SU-DHL-6 (cell line): ENCODE results near the gene B4GALT5.

Experiments
- H2AFZ ChIP-seq: fragments of 200-600 bp; sonication (generic); 2 replicates; pipeline ENCODE4 v1.6.1; 2014; ENCODE audit warnings: low read depth, mild to moderate bottlenecking, moderate library complexity, mixed read lengths, antibody characterized with exemption, low read length; ENCODE audit not compliant: severe bottlenecking
- H3F3A ChIP-seq: fragments of 200-600 bp; shearing (Covaris generic); 2 replicates; pipeline ENCODE4 v1.6.0; 2016; ENCODE audit warnings: antibody characterized with exemption, mild to moderate bottlenecking; ENCODE audit not compliant: insufficient read depth
- H3K27ac ChIP-seq: fragments of 200-600 bp; sonication (generic); 2 replicates; pipeline ENCODE4 v1.5.1; 2016; ENCODE audit warnings: low read depth, mild to moderate bottlenecking, low read length, moderate library complexity, mixed read lengths
- H3K27me3 ChIP-seq: fragments of 200-600 bp; sonication (generic), shearing (Covaris generic); 2 replicates; pipeline ENCODE4 v1.6.0; 2014; ENCODE audit warnings: mild to moderate bottlenecking, low read length
- H3K36me3 ChIP-seq: fragments of 200-600 bp; sonication (generic); 2 replicates; pipeline ENCODE4 v1.6.1; 2014; ENCODE audit warnings: mild to moderate bottlenecking, low read length, mixed read lengths
- H3K4me2 ChIP-seq: fragments of 300-600, 200-600 bp; shearing (Covaris generic), sonication (generic); 2 replicates; pipeline ENCODE4 v1.6.0; 2014; ENCODE audit warnings: low read length, low read depth, mild to moderate bottlenecking; ENCODE audit not compliant: poor library complexity, severe bottlenecking
- H3K4me3 ChIP-seq: fragments of 200-600 bp; sonication (generic); 2 replicates; pipeline ENCODE4 v1.5.1; 2014; ENCODE audit warnings: antibody characterized with exemption, low read length, mild to moderate bottlenecking, mixed read lengths; ENCODE audit not compliant: insufficient read depth, poor library complexity, severe bottlenecking
- H3K79me2 ChIP-seq: fragments of 200-600 bp; sonication (generic); 2 replicates; pipeline ENCODE4 v1.6.1; 2014; ENCODE audit warnings: mild to moderate bottlenecking, low read length, moderate library complexity; ENCODE audit not compliant: insufficient read depth
- H3K9ac ChIP-seq: fragments of 200-600 bp; sonication (generic); 2 replicates; pipeline ENCODE4 v1.7.0; 2014; ENCODE audit warnings: mild to moderate bottlenecking, low read length
- H3K9me2 ChIP-seq: fragments of 200-600 bp; sonication (generic); replicated peaks from 2 replicates; pipeline ENCODE4 v1.6.1; 2014; ENCODE audit warnings: low read length; ENCODE audit not compliant: insufficient read depth
- H3K9me3 ChIP-seq: fragments of 200-600 bp; sonication (generic); 2 replicates; pipeline ENCODE4 v1.6.1; 2014; ENCODE audit warnings: low read length, mixed read lengths; ENCODE audit not compliant: insufficient read depth
- H4K20me1 ChIP-seq: fragments of 200-600 bp; sonication (generic); 2 replicates; pipeline ENCODE4 v1.6.1; 2014; ENCODE audit warnings: low read depth, mild to moderate bottlenecking, antibody characterized with exemption, low read length, moderate library complexity, mixed read lengths
- EZH2phosphoT487 ChIP-seq: fragments of 200-600 bp; sonication (generic), shearing (Covaris generic); conservative IDR thresholded peaks from 2 replicates; pipeline ENCODE4 v1.6.1; 2018; ENCODE audit warnings: mild to moderate bottlenecking, antibody characterized with exemption, low read length, moderate library complexity, mixed read lengths
- TF ChIP-seq, protein P1 (sequence below): fragments of 200-600 bp; sonication (generic); IDR thresholded peaks from one replicate; pipeline ENCODE4 v1.5.1; 2017; ENCODE audit warnings: antibody characterized with exemption, mild to moderate bottlenecking, low read length, moderate library complexity; ENCODE audit not compliant: insufficient read depth, poor library complexity, severe bottlenecking

Gene B4GALT5

DNA sequence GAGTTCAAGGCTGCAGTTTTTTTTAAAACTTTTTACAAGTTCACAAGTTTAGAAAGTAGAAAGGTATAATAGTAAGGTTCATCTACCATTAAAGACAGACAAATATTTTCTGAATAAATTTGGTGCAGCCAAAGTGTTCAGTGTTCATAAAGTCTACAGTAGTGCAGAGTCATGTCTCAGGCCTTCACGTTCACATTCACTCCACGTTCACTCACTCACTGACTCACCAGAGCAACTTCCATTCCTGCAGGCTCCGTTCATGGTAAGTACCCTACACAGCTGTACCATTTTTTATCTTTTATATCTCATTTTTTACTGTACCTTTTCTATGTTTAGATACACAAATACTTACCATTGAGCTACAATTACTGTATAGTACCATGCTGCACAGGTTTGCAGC lies 67.6 kb downstream of the B4GALT5 start:
- no peaks in the 10 kb centered on the region for H3K9me2 ChIP-seq
- no peaks in the 10 kb centered on the region for H4K20me1 ChIP-seq

DNA sequence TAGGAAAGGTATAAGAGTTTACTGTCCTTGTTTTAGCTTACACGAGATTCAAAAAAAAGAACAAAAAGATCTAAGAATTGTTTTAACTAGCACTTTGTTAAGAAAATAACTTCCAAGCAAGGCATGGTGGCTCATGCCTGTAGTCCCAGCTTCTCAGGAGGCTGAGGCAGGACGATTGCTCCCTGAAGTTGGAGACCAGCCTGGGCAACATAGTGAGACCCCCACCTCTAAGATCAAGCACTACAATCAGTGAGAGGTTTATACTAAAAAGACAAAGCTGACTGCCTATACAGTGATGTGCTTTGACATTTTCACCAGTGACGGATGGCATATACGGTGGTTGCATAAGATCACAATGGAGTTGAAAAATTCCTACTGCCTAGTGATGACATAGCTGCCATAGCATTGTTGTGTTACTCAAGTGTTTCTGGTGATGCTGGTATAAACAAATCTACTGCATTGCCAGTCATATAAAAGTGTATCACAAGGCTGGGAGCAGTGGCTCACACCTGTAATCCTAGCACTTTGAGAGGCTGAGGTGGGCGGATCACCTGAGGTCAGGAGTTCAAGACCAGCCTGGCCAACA lies 68.6 kb downstream of the B4GALT5 start:
- peaks cover 66% of the 10 kb centered on the region for H3K36me3 ChIP-seq
- H3K9ac ChIP-seq, result no peak overlapping the region

More for the DNA sequence above, 67.6 kb downstream of the B4GALT5 start:
- no peak for TF ChIP-seq EZH2phosphoT487
- TF ChIP-seq, protein P1, sequence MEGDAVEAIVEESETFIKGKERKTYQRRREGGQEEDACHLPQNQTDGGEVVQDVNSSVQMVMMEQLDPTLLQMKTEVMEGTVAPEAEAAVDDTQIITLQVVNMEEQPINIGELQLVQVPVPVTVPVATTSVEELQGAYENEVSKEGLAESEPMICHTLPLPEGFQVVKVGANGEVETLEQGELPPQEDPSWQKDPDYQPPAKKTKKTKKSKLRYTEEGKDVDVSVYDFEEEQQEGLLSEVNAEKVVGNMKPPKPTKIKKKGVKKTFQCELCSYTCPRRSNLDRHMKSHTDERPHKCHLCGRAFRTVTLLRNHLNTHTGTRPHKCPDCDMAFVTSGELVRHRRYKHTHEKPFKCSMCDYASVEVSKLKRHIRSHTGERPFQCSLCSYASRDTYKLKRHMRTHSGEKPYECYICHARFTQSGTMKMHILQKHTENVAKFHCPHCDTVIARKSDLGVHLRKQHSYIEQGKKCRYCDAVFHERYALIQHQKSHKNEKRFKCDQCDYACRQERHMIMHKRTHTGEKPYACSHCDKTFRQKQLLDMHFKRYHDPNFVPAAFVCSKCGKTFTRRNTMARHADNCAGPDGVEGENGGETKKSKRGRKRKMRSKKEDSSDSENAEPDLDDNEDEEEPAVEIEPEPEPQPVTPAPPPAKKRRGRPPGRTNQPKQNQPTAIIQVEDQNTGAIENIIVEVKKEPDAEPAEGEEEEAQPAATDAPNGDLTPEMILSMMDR, result no peak
- Histone ChIP-seq H2AFZ (no peak overlapping the region), H3K4me2 (no peak overlapping the region), H3F3A (peaks cover 22% of the 10 kb centered on the region), H3K27me3 (no peaks in the 10 kb centered on the region), H3K4me3 (no peak overlapping the region), H3K79me2 (peaks cover 20% of the 10 kb centered on the region), H3K9me3 (no peaks in the 10 kb centered on the region), H3K9ac (no peak overlapping the region), H3K27ac (no peak overlapping the region), H3K36me3 (peaks cover 67% of the 10 kb centered on the region)

DNA sequence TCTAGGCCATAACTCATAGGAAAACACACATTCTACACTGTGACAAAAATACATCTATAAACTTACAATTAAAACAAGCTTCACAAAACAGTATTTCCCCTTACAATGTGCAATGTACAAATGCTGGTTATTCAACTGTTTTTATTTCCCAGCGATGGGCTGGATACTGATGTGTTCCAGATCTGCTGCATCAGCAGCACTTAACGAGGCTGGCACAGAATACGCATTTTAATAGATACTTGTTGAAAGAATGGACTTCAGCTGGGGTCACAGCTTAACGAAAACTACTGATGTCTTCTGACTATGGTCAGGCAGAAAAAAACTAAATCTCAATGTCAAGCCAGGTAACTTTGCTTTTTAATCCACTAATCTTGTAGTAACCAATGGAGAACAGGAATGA lies 70.9 kb downstream of the B4GALT5 start:
- no peaks in the 10 kb centered on the region for H3K27me3 ChIP-seq
- no peak overlapping the region for H3K4me3 ChIP-seq
- H3K27ac ChIP-seq, result no peak overlapping the region
- H3F3A ChIP-seq, result peaks cover 45% of the 10 kb centered on the region
- no peaks in the 10 kb centered on the region for H3K79me2 ChIP-seq
- H4K20me1 ChIP-seq, result no peaks in the 10 kb centered on the region
- no peak overlapping the region for H3K9ac ChIP-seq
- no peaks in the 10 kb centered on the region for H3K9me2 ChIP-seq
- peaks cover 61% of the 10 kb centered on the region for H3K36me3 ChIP-seq
- no peaks in the 10 kb centered on the region for H3K9me3 ChIP-seq
- H3K4me2 ChIP-seq, result no peak overlapping the region
- no peak overlapping the region for H2AFZ ChIP-seq
- TF ChIP-seq, protein P1, result no peak
- TF ChIP-seq EZH2phosphoT487, result no peak

More for the DNA sequence above, 68.6 kb downstream of the B4GALT5 start:
- Histone ChIP-seq H3K27me3 (no peaks in the 10 kb centered on the region), H3K9me3 (no peaks in the 10 kb centered on the region), H3F3A (peaks cover 27% of the 10 kb centered on the region), H3K9me2 (no peaks in the 10 kb centered on the region), H2AFZ (no peak overlapping the region), H4K20me1 (no peaks in the 10 kb centered on the region), H3K27ac (no peak overlapping the region), H3K79me2 (peaks cover 14% of the 10 kb centered on the region), H3K4me2 (no peak overlapping the region), H3K4me3 (no peak overlapping the region)
- TF ChIP-seq, protein P1, result no peak
- no peak for TF ChIP-seq EZH2phosphoT487
